Vagina (tissue), 2 donors: ENCODE measurements around the gene IRX3.

Experiments
- CTCF ChIP-seq, 3 experiments: fragments of 450-650 bp in 2 of 3; fragments of 200-600 bp in 1 of 3; sonication (generic) in 1 of 3; IDR thresholded peaks; one replicate each; pipeline ENCODE4 v1.5.1; 2017 to 2019; ENCODE audit warnings: antibody characterized with exemption in 3 of 3, mild to moderate bottlenecking in 2 of 3, moderate library complexity in 2 of 3
- POLR2A ChIP-seq, 2 donors: fragments of 450-650 bp; IDR thresholded peaks; one replicate each; pipeline ENCODE4 v1.6.1; 2017; ENCODE audit warnings: antibody characterized with exemption in 2 of 2, mild to moderate bottlenecking in 2 of 2, moderate library complexity in 2 of 2
- POLR2AphosphoS5 ChIP-seq, 2 donors: sonication (generic); formaldehyde crosslinking; IDR thresholded peaks; one replicate each; pipeline ENCODE4 v1.9.0; 2017; ENCODE audit warnings: antibody characterized with exemption in 2 of 2, mild to moderate bottlenecking in 2 of 2, low read depth in 1 of 2; ENCODE audit not compliant: insufficient read depth in 1 of 2

GRCh38 chr16:54326266-54326662 lies 39.7 kb upstream of the IRX3 start:
- no peak for TF ChIP-seq CTCF (IDR thresholded peaks at IDR 0.05)
- TF ChIP-seq POLR2AphosphoS5 (IDR thresholded peaks at IDR 0.05; ENCODE audit: insufficient read depth in 1 of 2, low read depth in 1 of 2): no peak
- TF ChIP-seq POLR2A (IDR thresholded peaks at IDR 0.05): no peak
